Activated T-helper 1 cell treated with anti-CD3 and anti-CD28 coated beads, Interleukin-12 subunit alpha, Interleukin-12 subunit beta, Interleukin-2, Interleukin-4 antibody, amounts not matched to agents 30 ng/mL and 10 ng/mL and 1 ng/mL, durations not matched to agents 14 hours and 24 hours and 36 hours (primary cell): ENCODE data around the gene ASB6. TPM values are rescaled to one million over a fixed set of nuclear protein-coding genes. Genes with fewer than 3 reads are reported as not detected.
A peak's percentile ranks its signal among the peaks of the same experiment; 100 is the strongest.
"Not testable (repeated sequence)": the region's sequence is repeated elsewhere in the genome, so short reads cannot be mapped to it uniquely, and the experiment has no call there.

Source experiments
- DNase-seq: peaks from one replicate; pipeline ENCODE4 v3.0.0; 2021; ENCODE audit warnings: low spot score
- H3K27ac Mint-ChIP-seq: one replicate; pipeline ENCODE4 v1.8.0; 2021; ENCODE audit warnings: mild to moderate bottlenecking, mixed read lengths
- H3K27me3 Mint-ChIP-seq: one replicate; pipeline ENCODE4 v1.8.0; 2022; ENCODE audit warnings: mild to moderate bottlenecking, moderate library complexity, mixed read lengths; ENCODE audit not compliant: insufficient read depth
- H3K36me3 Mint-ChIP-seq: one replicate; pipeline ENCODE4 v1.8.0; 2021; ENCODE audit warnings: low read depth, mixed read lengths
- H3K4me1 Mint-ChIP-seq: one replicate; pipeline ENCODE4 v1.8.0; 2021; ENCODE audit warnings: low read depth, mixed read lengths
- H3K4me3 Mint-ChIP-seq: one replicate; pipeline ENCODE4 v1.8.0; 2021; ENCODE audit warnings: mild to moderate bottlenecking, moderate library complexity, mixed read lengths
- H3K9me3 Mint-ChIP-seq: one replicate; pipeline ENCODE4 v1.8.0; 2021; ENCODE audit warnings: mixed read lengths
- intact Hi-C: fragments of 100-400 bp; cut with micrococcal nuclease; formaldehyde crosslinking; loops from one replicate; pipeline ENCODE4 v1.15.1; 2024
- total RNA-seq: library from RNA; stranded (reverse); gene quantifications from 2 replicates; pipeline ENCODE4 v1.2.3, GENCODE V29; 2022

ASB6 gene
- total RNA-seq, 1 donor from 2014 or later = 24.0 TPM

DNA sequence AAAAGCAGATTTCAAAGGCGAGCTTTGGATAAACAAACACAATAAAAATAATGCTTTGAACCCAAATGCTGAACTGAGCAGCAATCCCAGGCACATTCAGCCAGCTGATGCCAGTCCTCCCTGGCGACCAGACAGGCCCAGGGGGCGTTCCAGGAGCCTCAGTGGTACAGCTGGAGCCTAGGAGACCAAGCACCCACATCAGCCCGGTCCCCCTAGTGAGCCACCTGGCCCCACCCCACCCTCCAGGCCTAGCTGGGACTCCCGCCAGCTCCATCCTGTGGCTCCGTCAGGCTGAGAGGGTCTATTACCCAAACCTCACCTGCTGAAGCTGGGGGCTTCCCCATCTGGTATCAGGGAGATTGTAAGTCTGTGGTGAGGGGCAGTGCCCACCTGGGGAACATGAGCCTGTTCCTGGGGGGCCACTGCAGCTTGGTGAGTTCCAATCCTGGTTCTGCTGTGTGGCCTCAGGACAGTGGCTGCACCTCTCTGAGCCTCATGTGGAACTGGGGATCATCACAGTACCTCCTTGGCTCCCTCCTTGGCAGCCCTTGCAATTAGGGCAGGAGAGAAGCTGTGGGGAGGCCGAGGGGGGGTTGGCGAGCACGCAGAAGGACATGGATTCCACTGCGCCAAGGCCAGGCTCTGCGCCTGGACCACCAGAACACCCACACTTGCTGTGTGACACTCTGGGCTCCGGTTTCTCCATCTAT, 37.7 kb downstream of the ASB6 start:
- intact Hi-C loops = loop anchor here (1.0 kb wide), 1 partner anchor 24 kb away; no protein-coding TSS in a partner anchor
- Mint-ChIP-seq H3K4me1 (peaks cover 49% of the 10 kb centered on the region), H3K4me3 (peak overlapping the region; percentile 30), H3K9me3 (no peaks in the 10 kb centered on the region), H3K27ac (no peak overlapping the region), H3K36me3 (peaks cover 2% of the 10 kb centered on the region), H3K27me3 (no peaks in the 10 kb centered on the region)
- no peak for DNase-seq

DNA sequence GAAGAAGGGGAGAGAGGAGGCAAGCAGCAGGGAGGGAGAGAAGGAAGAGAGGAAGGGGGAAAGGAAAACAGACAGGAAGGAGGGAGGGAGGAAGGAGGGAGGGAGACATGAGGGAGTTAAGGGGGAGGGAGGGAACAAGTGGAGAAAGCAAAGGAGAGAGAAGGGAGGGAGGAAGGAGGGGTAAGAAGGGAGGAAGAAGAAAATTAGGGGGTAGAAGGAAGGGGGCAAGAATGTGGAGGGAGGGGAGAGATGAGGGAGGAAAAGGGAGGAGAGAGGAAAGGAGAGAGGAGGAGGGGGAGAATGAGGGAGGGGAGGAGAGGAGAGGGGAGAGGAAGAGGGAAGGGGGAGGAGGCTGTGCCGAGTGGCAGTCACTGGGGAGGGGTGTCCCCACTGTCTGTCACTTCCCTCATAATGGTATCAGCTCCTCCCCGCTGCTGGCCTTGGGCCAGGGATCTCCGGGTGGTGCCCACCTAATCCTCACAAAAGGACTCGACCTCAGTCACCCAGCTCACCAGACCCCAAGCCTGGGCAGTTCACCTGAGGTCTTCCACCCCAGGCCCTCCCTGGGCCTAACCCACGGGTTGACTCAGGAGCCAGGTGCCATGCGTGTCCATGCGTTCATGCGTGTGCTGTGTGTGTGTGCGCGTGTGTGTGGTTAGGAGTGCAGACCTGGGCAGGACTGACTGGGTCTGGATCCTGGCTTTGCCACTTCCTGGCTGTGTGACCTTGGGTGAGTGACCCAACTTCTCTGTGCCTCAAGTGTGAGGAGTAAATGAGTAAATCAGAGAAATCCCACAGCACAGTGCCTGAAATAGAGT, 39.1 kb downstream of the ASB6 start:
- intact Hi-C loops = no loop called here
- peaks cover 47% of the 10 kb centered on the region for H3K4me1 Mint-ChIP-seq
- H3K4me3 Mint-ChIP-seq = no peak overlapping the region
- H3K27me3 Mint-ChIP-seq = no peaks in the 10 kb centered on the region
- no peak for DNase-seq
- H3K27ac Mint-ChIP-seq = peak overlapping the region; percentile 53
- H3K9me3 Mint-ChIP-seq = no peaks in the 10 kb centered on the region
- peaks cover 5% of the 10 kb centered on the region for H3K36me3 Mint-ChIP-seq

DNA sequence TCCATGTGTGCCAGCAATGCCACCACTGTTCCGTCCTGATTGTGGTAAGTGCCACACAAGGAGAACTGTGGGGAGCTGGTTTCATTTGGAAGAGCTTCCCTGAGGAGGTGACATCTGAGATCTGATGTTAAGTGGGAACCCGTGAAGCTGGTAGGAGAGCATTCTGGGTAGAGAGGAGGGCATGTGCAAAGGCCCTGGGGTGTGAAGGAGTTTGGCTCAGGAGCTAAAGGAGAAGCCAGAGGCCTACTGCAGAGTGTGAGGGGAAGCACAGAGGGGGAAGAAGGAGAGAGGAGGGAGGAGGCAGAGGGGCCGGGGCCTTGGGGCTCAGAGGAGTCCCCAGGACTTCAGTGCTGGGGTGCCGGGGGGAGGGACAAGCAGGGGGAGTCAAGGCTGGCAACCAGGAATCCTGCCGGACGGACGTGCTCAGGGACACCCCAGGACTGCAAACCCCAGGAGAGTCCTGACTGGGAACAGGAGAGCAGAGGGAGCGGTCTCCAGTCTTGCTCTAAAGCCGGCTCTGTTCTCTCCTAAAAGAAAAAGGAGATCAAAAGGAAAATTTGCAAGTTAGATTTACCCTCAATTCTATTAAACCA, 40.8 kb downstream of the ASB6 start:
- Mint-ChIP-seq H3K9me3 (no peaks in the 10 kb centered on the region), H3K4me3 (no peak overlapping the region), H3K4me1 (peaks cover 33% of the 10 kb centered on the region), H3K27ac (no peak overlapping the region), H3K36me3 (peaks cover 5% of the 10 kb centered on the region), H3K27me3 (no peaks in the 10 kb centered on the region)
- intact Hi-C loops = no loop called here
- DNase-seq = no peak

DNA sequence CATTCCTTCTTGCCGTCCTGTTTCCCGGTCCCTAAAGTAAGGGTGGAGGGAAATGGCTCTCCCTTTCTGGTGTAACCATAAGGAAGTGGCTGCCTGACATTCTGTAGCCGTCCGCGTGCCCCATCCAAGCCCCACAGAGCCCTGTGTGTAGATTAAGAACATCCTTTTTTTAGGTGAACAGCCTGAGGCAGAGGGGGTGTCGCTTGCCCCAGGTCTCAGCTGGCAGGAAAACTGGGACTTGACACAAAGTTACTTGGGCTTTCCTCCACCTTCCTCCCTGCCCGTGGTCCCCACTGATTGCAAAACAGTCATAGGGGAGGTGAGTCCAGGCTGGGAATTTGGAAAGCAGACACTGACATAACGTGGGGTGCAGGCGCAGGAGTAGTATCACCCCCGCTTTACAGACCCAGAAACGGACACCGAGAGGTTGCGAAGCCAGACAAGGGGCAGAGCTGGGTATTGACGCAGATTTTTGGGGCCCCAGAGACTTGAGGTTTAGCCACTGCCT, 43.8 kb downstream of the ASB6 start:
- H3K27me3 Mint-ChIP-seq = no peaks in the 10 kb centered on the region
- peak overlapping the region; percentile 75 for H3K27ac Mint-ChIP-seq
- intact Hi-C loops = no loop called here
- H3K36me3 Mint-ChIP-seq = peaks cover 5% of the 10 kb centered on the region
- H3K4me3 Mint-ChIP-seq = peak overlapping the region; percentile 55
- peaks cover 39% of the 10 kb centered on the region for H3K4me1 Mint-ChIP-seq
- DNase-seq = no peak
- H3K9me3 Mint-ChIP-seq = no peaks in the 10 kb centered on the region

DNA sequence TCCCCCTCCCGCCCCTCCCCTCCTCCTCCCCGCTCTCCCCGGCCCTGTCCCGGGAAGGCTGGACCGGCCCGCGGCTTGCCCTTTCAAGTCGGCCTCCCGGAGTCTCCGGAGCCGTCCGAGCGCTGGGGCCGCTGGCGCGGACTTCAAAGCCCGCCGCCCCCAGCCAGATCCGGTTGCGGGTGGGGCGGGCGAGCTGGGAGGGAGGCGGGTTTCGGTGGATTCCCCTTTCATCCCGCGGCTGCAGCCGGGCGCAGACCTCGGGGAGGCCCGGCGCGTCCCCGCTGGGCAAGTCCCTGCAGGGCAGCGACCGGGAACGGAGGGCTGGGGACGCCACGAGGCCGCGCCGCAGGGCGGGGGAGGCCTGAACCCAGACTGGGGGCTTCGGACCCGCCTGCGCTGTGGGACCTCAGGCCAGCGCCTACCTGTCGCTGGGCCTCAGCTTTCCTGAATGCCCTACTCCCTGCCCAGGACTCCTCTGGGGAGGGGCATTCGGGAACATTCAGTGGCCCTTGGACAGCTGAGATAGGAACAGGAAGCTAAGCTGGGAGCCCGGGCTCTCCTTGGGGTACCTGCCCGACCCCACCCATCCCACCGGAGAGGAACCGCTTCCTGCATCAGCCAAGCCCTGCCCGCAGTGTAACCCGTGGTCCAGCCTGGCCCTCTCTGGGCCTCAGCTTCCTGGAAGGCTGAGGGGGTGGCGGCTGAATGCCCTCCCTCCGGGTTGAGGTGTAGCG, 44.4 kb downstream of the ASB6 start:
- peak overlapping the region; percentile 75 for H3K27ac Mint-ChIP-seq

DNA sequence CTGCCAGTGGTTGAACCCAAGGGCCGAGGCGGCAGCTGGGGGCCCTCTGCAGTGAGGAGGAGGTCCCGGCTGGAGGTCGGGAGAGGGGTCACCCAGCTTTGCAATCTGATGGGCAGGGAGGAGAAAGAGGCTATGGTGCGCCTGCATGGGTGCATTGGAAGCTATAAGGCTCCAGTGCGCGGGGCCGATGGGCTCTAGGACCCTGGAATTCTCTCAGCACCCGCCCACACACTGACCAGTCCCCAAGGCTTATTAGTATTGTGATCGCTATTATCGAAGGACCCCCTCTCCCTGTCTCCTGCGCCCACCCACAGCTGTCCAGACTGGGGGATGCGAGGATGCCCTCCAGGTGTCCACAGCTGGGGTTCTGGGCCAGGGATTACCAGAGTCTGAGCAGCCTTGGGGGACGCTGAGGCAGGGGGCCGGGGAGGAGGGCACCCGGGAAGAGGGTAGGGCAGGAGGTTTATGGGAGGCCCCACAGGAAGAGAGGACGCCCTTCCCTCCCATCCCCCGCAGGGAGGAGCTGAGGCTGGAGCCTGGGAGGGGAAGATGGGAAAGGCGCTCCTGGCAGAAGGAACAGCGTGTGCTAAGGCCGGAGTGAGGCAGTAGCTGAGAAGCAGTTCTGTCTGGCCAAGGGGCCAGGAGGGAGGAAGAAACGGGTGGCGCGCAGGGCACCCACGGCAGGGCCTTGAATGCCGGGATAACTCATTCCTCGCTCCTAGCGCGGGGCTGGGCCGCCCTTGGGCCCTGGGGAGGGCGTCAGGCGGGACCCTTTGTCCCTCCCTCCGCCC, 45.2 kb downstream of the ASB6 start:
- peak overlapping the region; percentile 65 for H3K27ac Mint-ChIP-seq
- intact Hi-C loops = loop anchor here (1.0 to 2.0 kb wide), 3 partner anchors 9 to 16 kb away; no protein-coding TSS in a partner anchor
- H3K9me3 Mint-ChIP-seq = no peaks in the 10 kb centered on the region
- H3K36me3 Mint-ChIP-seq = peaks cover 7% of the 10 kb centered on the region
- peaks cover 30% of the 10 kb centered on the region for H3K4me1 Mint-ChIP-seq
- no peak for DNase-seq
- no peaks in the 10 kb centered on the region for H3K27me3 Mint-ChIP-seq
- H3K4me3 Mint-ChIP-seq = peak overlapping the region; percentile 35

More for the DNA sequence above, 44.4 kb downstream of the ASB6 start:
- peak overlapping the region; percentile 55 for H3K4me3 Mint-ChIP-seq
- H3K27me3 Mint-ChIP-seq = no peaks in the 10 kb centered on the region
- peaks cover 34% of the 10 kb centered on the region for H3K4me1 Mint-ChIP-seq
- H3K36me3 Mint-ChIP-seq = peaks cover 5% of the 10 kb centered on the region
- H3K9me3 Mint-ChIP-seq = no peaks in the 10 kb centered on the region
- intact Hi-C loops = loop anchor here (1.0 to 2.0 kb wide), 3 partner anchors 8 to 17 kb away; no protein-coding TSS in a partner anchor
- peak; percentile 46 for DNase-seq

DNA sequence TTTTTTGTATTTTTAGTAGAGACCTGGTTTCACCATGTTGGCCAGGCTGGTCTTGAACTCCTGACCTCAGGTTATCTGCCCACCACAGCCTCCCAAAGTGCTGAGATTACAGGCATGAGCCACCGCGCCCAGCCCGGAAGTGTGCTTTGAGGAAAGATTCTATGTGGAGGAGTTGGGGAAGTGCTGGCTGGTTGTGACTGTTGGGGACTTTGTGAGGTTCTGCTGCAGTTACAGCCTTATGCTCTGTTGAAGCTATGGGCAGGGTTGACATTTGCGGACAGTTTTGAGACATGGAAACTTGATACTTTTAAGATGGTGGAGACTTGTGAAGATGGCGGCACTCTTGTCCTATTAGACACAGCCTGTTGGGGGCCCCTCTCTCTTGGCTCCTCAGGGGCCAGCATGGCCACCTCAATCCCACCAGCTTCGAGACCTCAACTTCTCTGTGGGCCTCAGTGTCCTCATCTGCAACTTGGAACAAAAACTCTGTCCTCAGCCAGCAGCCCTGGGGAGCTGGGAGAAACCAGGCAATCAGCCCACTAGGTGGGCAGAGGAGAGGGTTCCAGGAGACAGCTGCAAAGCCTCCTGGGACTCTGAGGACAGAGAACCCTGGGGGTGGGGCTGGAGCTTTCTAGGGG, 45.9 kb downstream of the ASB6 start:
- no peak overlapping the region for H3K4me3 Mint-ChIP-seq
- peaks cover 7% of the 10 kb centered on the region for H3K36me3 Mint-ChIP-seq
- no peaks in the 10 kb centered on the region for H3K27me3 Mint-ChIP-seq
- DNase-seq = no peak
- H3K4me1 Mint-ChIP-seq = peaks cover 30% of the 10 kb centered on the region
- intact Hi-C loops = loop anchor here (2.0 kb wide), 1 partner anchor 15 kb away; no protein-coding TSS in a partner anchor
- H3K9me3 Mint-ChIP-seq = no peaks in the 10 kb centered on the region
- peak overlapping the region; percentile 65 for H3K27ac Mint-ChIP-seq

DNA sequence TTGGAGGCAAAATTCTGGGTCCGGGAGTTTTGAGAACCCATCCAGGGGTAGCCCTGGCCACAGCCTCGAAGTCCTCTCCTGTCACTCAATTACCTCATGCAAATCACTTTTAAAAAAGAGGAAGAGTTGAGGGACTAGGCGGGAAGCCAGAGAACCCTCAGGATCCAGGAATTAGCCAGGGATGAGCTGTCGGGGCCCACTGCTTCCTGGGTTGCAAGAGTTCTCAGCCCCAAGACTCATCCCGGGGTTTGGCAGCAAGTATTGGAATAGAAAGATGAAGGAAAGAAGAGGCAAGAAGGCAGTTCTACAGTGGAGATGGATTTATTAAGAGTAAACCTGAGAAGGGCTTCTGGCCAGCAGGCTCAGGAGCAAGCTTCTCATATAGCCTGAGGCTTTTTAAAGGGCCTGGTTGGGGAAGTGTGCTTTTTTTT, 46.6 kb downstream of the ASB6 start:
- Mint-ChIP-seq H3K27ac (no peak overlapping the region), H3K27me3 (no peaks in the 10 kb centered on the region), H3K9me3 (no peaks in the 10 kb centered on the region), H3K4me1 (peaks cover 30% of the 10 kb centered on the region), H3K36me3 (peaks cover 7% of the 10 kb centered on the region), H3K4me3 (no peak overlapping the region)
- no peak for DNase-seq
- intact Hi-C loops = no loop called here

DNA sequence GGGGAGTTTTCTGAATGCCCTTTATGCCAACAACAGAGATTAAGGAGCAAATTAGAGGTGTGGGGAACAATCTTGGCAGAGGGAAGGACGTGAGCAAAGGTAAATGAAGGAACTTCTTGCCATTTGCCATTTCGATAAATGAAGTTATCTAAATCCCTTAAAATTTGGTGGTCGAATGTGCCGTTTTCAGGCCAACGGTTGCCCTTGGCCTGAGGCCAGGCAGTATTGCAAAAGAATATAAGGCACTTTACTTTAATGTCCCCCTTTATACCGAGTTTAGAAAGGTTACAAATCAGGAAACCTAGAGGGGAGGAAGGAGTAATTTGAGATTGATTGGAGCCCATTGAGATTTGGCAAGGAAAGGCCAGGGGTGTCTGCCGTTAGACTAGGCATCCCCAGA, 47.3 kb downstream of the ASB6 start:
- Mint-ChIP-seq H3K27ac (no peak overlapping the region), H3K4me3 (no peak overlapping the region), H3K36me3 (peaks cover 10% of the 10 kb centered on the region), H3K27me3 (no peaks in the 10 kb centered on the region), H3K9me3 (no peaks in the 10 kb centered on the region), H3K4me1 (peaks cover 30% of the 10 kb centered on the region)
- intact Hi-C loops = no loop called here
- DNase-seq = no peak

DNA sequence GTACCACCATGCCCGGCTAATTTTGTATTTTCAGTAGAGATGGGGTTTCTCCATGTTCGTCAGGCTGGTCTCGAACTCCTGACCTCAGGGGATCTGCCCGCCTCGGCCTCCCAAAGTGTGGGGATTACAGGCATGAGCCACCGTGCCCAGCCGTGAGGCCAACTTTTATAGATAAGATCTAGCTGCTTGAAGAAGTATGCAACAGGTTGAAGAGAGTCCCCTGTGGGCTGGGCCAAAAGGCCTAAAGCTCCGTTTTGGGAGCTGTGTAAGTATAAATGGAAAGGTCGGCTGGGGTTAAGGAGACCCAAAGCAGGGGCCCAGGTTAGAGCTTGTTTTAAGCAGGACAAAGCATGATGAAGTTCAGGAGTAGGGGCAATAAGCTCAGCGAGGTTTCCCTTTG, 49.2 kb downstream of the ASB6 start:
- H3K9me3 Mint-ChIP-seq, intact Hi-C loops, H3K36me3 Mint-ChIP-seq, H3K27me3 Mint-ChIP-seq, DNase-seq, H3K4me3 Mint-ChIP-seq, H3K27ac Mint-ChIP-seq: not testable (repeated sequence)
- H3K4me1 Mint-ChIP-seq = peaks cover 30% of the 10 kb centered on the region

DNA sequence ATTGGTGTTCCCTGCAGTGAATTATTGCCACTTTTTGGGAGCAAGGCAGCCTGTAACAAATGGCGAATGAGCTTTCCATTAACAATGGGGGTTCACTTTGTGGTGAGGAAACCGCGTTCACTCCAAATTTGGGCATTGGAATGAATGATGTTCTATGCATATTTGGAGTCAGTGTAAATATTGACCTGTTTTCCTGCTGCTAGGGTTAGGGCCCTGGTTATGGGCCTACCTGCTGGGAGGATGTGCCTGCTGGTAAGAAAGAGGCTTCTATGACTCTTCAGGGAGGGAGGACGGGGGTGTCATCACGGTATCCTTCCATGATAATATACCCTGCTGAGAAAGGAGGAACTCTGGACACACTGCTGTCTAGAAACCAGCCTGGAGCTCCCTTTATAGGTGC, 50.0 kb downstream of the ASB6 start:
- DNase-seq = no peak
- Mint-ChIP-seq H3K27ac (no peak overlapping the region), H3K27me3 (peaks cover 2% of the 10 kb centered on the region)

More for the DNA sequence above, 50.0 kb downstream of the ASB6 start:
- H3K9me3 Mint-ChIP-seq = no peaks in the 10 kb centered on the region
- H3K4me3 Mint-ChIP-seq = no peak overlapping the region
- H3K4me1 Mint-ChIP-seq = peaks cover 37% of the 10 kb centered on the region
- H3K36me3 Mint-ChIP-seq = peaks cover 7% of the 10 kb centered on the region
- intact Hi-C loops = no loop called here
